ENCODE results near the gene FAM98B. TPM values are rescaled to one million over a fixed set of nuclear protein-coding genes. Genes with fewer than 3 reads are reported as not detected.

Gene FAM98B
- total RNA-seq, 1 experiment from 2014 or later, result 50.0 TPM

DNA sequence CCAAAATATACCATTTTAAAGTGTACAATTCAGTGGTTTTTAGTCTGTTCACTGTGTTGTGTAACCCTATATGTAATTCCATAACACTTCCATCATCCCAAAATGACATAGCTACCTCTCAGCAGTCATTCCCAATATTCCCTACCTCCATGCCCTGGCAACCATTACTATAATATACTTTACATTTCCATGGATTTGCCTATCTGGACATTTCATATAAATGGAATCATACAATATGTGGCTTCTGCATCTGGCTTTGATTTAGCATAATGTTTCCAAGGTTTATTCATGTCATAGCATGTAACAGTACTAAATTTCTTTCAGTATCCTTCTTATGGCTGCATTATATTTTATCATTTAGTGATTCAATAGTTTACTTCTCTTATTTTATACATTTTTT lies 25.3 kb downstream of the FAM98B start:
- H3K27me3 ChIP-seq (ENCODE audit: insufficient read depth, low read length), result no peaks in the 10 kb centered on the region
- no peak overlapping the region for H3K14ac ChIP-seq (ENCODE audit: insufficient read depth, low read length)

More for the DNA sequence above, 25.3 kb downstream of the FAM98B start:
- no peaks in the 10 kb centered on the region for H3K4me1 ChIP-seq (ENCODE audit: insufficient read depth, low read length)
- H3K79me1 ChIP-seq (ENCODE audit: insufficient read depth, low read depth, low read length, poor library complexity, severe bottlenecking), result no peaks in the 10 kb centered on the region
- no peak overlapping the region for H2BK120ac ChIP-seq (ENCODE audit: low read depth, low read length, poor library complexity, severe bottlenecking)
- H4K91ac ChIP-seq (ENCODE audit: insufficient read length, low read depth, low read length), result no peak overlapping the region
- no peak for DNase-seq
- no peak overlapping the region for H2BK12ac ChIP-seq (ENCODE audit: insufficient read length, low read depth, low read length)
- no peak overlapping the region for H2BK20ac ChIP-seq (ENCODE audit: low read depth, low read length, poor library complexity, severe bottlenecking)
- no peak overlapping the region for H3T11ph ChIP-seq (ENCODE audit: low read length)
- no peak overlapping the region for H3K9ac ChIP-seq (ENCODE audit: extremely low read depth, insufficient read length, low read length)
- H4K8ac ChIP-seq (replicated peaks; ENCODE audit: insufficient read length, low read depth, low read length), result no peak overlapping the region
- Mint-ChIP-seq H3K36me3 (ENCODE audit: insufficient read depth in 1 of 3, low read depth in 3 of 3) (peaks cover 10 to 46% (median 42%) of the 10 kb centered on the region in 3 experiments), H3K4me3 (no peak overlapping the region), H3K9me3 (no peaks in the 10 kb centered on the region), H3K4me1 (no peaks in the 10 kb centered on the region), H3K27ac (no peak overlapping the region), H3K27me3 (ENCODE audit: low read depth) (no peaks in the 10 kb centered on the region)
- no peak overlapping the region for H3K56ac ChIP-seq (ENCODE audit: insufficient read length, low read depth, low read length)
- TF ChIP-seq, protein P1, sequence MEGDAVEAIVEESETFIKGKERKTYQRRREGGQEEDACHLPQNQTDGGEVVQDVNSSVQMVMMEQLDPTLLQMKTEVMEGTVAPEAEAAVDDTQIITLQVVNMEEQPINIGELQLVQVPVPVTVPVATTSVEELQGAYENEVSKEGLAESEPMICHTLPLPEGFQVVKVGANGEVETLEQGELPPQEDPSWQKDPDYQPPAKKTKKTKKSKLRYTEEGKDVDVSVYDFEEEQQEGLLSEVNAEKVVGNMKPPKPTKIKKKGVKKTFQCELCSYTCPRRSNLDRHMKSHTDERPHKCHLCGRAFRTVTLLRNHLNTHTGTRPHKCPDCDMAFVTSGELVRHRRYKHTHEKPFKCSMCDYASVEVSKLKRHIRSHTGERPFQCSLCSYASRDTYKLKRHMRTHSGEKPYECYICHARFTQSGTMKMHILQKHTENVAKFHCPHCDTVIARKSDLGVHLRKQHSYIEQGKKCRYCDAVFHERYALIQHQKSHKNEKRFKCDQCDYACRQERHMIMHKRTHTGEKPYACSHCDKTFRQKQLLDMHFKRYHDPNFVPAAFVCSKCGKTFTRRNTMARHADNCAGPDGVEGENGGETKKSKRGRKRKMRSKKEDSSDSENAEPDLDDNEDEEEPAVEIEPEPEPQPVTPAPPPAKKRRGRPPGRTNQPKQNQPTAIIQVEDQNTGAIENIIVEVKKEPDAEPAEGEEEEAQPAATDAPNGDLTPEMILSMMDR (conservative IDR thresholded peaks at IDR 0.05), result no peak
- no peak overlapping the region for H2BK5ac ChIP-seq (ENCODE audit: insufficient read length, low read length)
- H3K4ac ChIP-seq (ENCODE audit: low read depth, low read length), result no peak overlapping the region
- H3K18ac ChIP-seq (ENCODE audit: insufficient read length, low read depth, low read length), result no peak overlapping the region
- H2BK15ac ChIP-seq (ENCODE audit: low read depth, low read length), result no peak overlapping the region
- H4K20me1 ChIP-seq (ENCODE audit: control insufficient read depth, insufficient read depth, insufficient read length), result no peaks in the 10 kb centered on the region
- no peaks in the 10 kb centered on the region for H3K23me2 ChIP-seq (ENCODE audit: insufficient read length, low read depth, low read length, poor library complexity, severe bottlenecking)
- H3K9me3 ChIP-seq (ENCODE audit: control insufficient read depth, low read depth, low read length), result no peaks in the 10 kb centered on the region
- H2AK5ac ChIP-seq (ENCODE audit: insufficient read length, low read length), result no peak overlapping the region
- H3K23ac ChIP-seq (ENCODE audit: insufficient read length, low read depth, low read length), result no peak overlapping the region
- H3K27ac ChIP-seq (ENCODE audit: insufficient read length, low read depth, low read length), result no peak overlapping the region
- no peak overlapping the region for H4K5ac ChIP-seq (ENCODE audit: insufficient read length, low read depth, low read length)
- H2AFZ ChIP-seq (ENCODE audit: low read length), result no peak overlapping the region
- no peak overlapping the region for H3K4me2 ChIP-seq (ENCODE audit: insufficient read depth, insufficient read length, low read length)
- H3K79me2 ChIP-seq (ENCODE audit: insufficient read depth, low read length), result no peaks in the 10 kb centered on the region

Measured in H9 (cell line).